A549 (cell line): ENCODE results near the gene NPW. TPM values are rescaled to one million over a fixed set of nuclear protein-coding genes. Genes with fewer than 3 reads are reported as not detected.

ENCODE experiments used
- ATAC-seq, 2 experiments: fragments of 200-7000 bp in 1 of 2; fragments of >200 bp in 1 of 2; cut with Nextera tagmentation in 1 of 2; cut with Tn5 transposase in 1 of 2; 3 replicates each; pipeline versions ENCODE4 v1.8.0 to v1.9.1; 2018 to 2020; ENCODE audit warnings: mild to moderate bottlenecking in 1 of 2, moderate library complexity in 1 of 2
- CTCF ChIA-PET: fragments of 300-600 bp; sonication (Branson Sonifier 250); formaldehyde crosslinking; extraction: SDS; loops from one replicate; lab custom pipeline; 2021; ENCODE audit warnings: antibody characterized with exemption, inconsistent platforms; lab: Yijun Ruan, JAX
- POLR2A ChIA-PET: fragments of 350-600 bp; formaldehyde crosslinking; extraction: SDS; loops from one replicate; lab custom pipeline; 2021; ENCODE audit warnings: antibody characterized with exemption, inconsistent platforms; lab: Yijun Ruan, JAX
- DNase-seq, 2 experiments: peaks; one replicate each; pipeline versions ENCODE4 v3.0.0 to v3.0.0-alpha.2; 2011 to 2016; ENCODE audit warnings: low read depth in 1 of 2, low spot score in 1 of 2
- FAIRE-seq: peaks from 2 replicates; lab custom pipeline; 2011; peaks lifted over from hg19 to GRCh38; lab: Jason Lieb, UNC
- H3K27ac ChIP-seq, 2 experiments: fragments of >200 bp; sonication (Bioruptor Twin); formaldehyde crosslinking; 3 replicates each; pipeline ENCODE4 v1.5.1; 2016 to 2017
- H3K4me1 ChIP-seq: fragments of >200 bp; sonication (Bioruptor Twin); formaldehyde crosslinking; 3 replicates; pipeline ENCODE4 v1.6.1; 2016
- H3K4me2 ChIP-seq: fragments of >200 bp; sonication (Bioruptor Twin); formaldehyde crosslinking; 3 replicates; pipeline ENCODE4 v1.6.1; 2016
- H3K4me3 ChIP-seq: fragments of >200 bp; sonication (Bioruptor Twin); formaldehyde crosslinking; 3 replicates; pipeline ENCODE4 v1.5.1; 2016
- H3K9me3 ChIP-seq: fragments of >200 bp; sonication (Bioruptor Twin); formaldehyde crosslinking; 3 replicates; pipeline ENCODE4 v1.6.1; 2016
- BHLHE40 ChIP-seq: IDR thresholded peaks from 2 replicates; pipeline ENCODE4 v1.6.1; 2012; ENCODE audit warnings: low read depth, low read length, inconsistent platforms
- CBX2 ChIP-seq: fragments of 200-600 bp; sonication (generic); IDR thresholded peaks from 2 replicates; pipeline ENCODE4 v1.6.1; 2016; ENCODE audit warnings: low read depth, mild to moderate bottlenecking, borderline replicate concordance
- CHD2 ChIP-seq: fragments of 150-350 bp; IDR thresholded peaks from 2 replicates; pipeline ENCODE4 v1.6.1; 2014; ENCODE audit warnings: low read length; ENCODE audit not compliant: partially characterized antibody
- EHF ChIP-seq: fragments of 250-450 bp; sonication (Bioruptor Pico); IDR thresholded peaks from 2 replicates; pipeline ENCODE4 v1.5.0; 2020; ENCODE audit warnings: mild to moderate bottlenecking
- EP300 ChIP-seq, 2 experiments: fragments of >200 bp; sonication (Bioruptor Twin); formaldehyde crosslinking; IDR thresholded peaks; 2 replicates in 1 of 2; 3 replicates in 1 of 2; pipeline ENCODE4 v1.6.1; 2016 to 2017
- FOXS1 ChIP-seq: fragments of 250-450 bp; sonication (Bioruptor Pico); IDR thresholded peaks from 2 replicates; pipeline ENCODE4 v1.5.0; 2020; ENCODE audit warnings: mild to moderate bottlenecking, moderate library complexity
- HDAC2 ChIP-seq: fragments of 200-600 bp; sonication (generic); IDR thresholded peaks from 2 replicates; pipeline ENCODE4 v1.6.1; 2016
- HEYL ChIP-seq: fragments of 250-450 bp; sonication (Bioruptor Pico); IDR thresholded peaks from 2 replicates; pipeline ENCODE4 v1.8.0; 2021; ENCODE audit warnings: mild to moderate bottlenecking, moderate library complexity
- HOXB13 ChIP-seq: fragments of 250-450 bp; sonication (Bioruptor Pico); IDR thresholded peaks from 2 replicates; pipeline ENCODE4 v1.5.0; 2020; ENCODE audit warnings: low read depth, mild to moderate bottlenecking, moderate library complexity
- HOXB5 ChIP-seq: fragments of 250-450 bp; sonication (Bioruptor Pico); IDR thresholded peaks from 2 replicates; pipeline ENCODE4 v1.5.0; 2020; ENCODE audit warnings: mild to moderate bottlenecking, moderate library complexity
- KDM1A ChIP-seq: fragments of 200-600 bp; sonication (generic); IDR thresholded peaks from 2 replicates; pipeline ENCODE4 v1.6.1; 2016; ENCODE audit warnings: low read depth, mild to moderate bottlenecking
- MAZ ChIP-seq: fragments of 150-350 bp; IDR thresholded peaks from 2 replicates; pipeline ENCODE4 v1.6.1; 2014; ENCODE audit warnings: antibody characterized with exemption, low read depth, low read length, borderline replicate concordance
- MYC ChIP-seq: IDR thresholded peaks from 2 replicates; pipeline ENCODE4 v1.6.1; 2012; ENCODE audit warnings: mild to moderate bottlenecking, inconsistent platforms, low read length, improper control_type of control experiment, borderline replicate concordance
- PHF8 ChIP-seq: fragments of 200-600 bp; sonication (generic); IDR thresholded peaks from 2 replicates; pipeline ENCODE4 v1.6.1; 2016; ENCODE audit warnings: low read depth, mild to moderate bottlenecking, antibody characterized with exemption, moderate library complexity, borderline replicate concordance
- POLR2A ChIP-seq: IDR thresholded peaks from 2 replicates; pipeline ENCODE4 v1.6.1; 2012; ENCODE audit warnings: mild to moderate bottlenecking, low read length
- RARB ChIP-seq: fragments of 250-450 bp; sonication (Bioruptor Pico); IDR thresholded peaks from 2 replicates; pipeline ENCODE4 v1.8.0; 2021; ENCODE audit warnings: mild to moderate bottlenecking, moderate library complexity
- RFX5 ChIP-seq: fragments of 450-650 bp; IDR thresholded peaks from 2 replicates; pipeline ENCODE4 v1.7.1; 2014; ENCODE audit warnings: antibody characterized with exemption, mild to moderate bottlenecking, moderate library complexity
- SREBF2 ChIP-seq: fragments of 450-650 bp; IDR thresholded peaks from 2 replicates; pipeline ENCODE4 v1.6.1; 2014; ENCODE audit warnings: mild to moderate bottlenecking, moderate library complexity
- TFCP2L1 ChIP-seq: fragments of 250-450 bp; sonication (Bioruptor Pico); IDR thresholded peaks from 2 replicates; pipeline ENCODE4 v1.5.0; 2021; ENCODE audit warnings: mild to moderate bottlenecking
- ZC3H11A ChIP-seq: fragments of 450-650 bp; IDR thresholded peaks from 2 replicates; pipeline ENCODE4 v1.6.1; 2014; ENCODE audit warnings: antibody characterized with exemption, mild to moderate bottlenecking
- ZNF302 ChIP-seq: fragments of 250-450 bp; sonication (Bioruptor Pico); IDR thresholded peaks from 2 replicates; pipeline ENCODE4 v1.9.0; 2021; ENCODE audit warnings: inconsistent platforms, mild to moderate bottlenecking, moderate library complexity
- ZSCAN20 ChIP-seq: fragments of 250-450 bp; sonication (Bioruptor Pico); IDR thresholded peaks from 2 replicates; pipeline ENCODE4 v1.8.0; 2022; ENCODE audit warnings: mild to moderate bottlenecking, moderate library complexity
- WGBS: methylation state at CpG from one replicate; pipeline ENCODE4 v1.1.6; 2017; ENCODE audit errors: missing lambda C conversion rate; 5-methylcytosine and 5-hydroxymethylcytosine counted together
- polyA plus RNA-seq, 4 experiments: library from polyadenylated mRNA; depleted of rRNA in 3 of 4; stranded (reverse); fragments of >200 nt; fragmentation: RNase III in 1 of 4; extraction: RNeasy Plus Mini Kit Qiagen cat#74134 plus additional on column Dnase treatment in 1 of 4; gene quantifications; 2 replicates in 3 of 4; 3 replicates in 1 of 4; pipeline ENCODE4 v1.2.3, GENCODE V29; 2011 to 2017
- TF ChIP-seq, protein P1 (sequence below): fragments of >200 bp; sonication (Bioruptor Twin); formaldehyde crosslinking; IDR thresholded peaks from 2 replicates; pipeline ENCODE4 v1.6.1; 2016
- TF ChIP-seq, protein P2 (sequence below): IDR thresholded peaks from 2 replicates; pipeline ENCODE4 v1.6.1; 2012
- TF ChIP-seq, protein P3 (sequence below): fragments of 250-450 bp; sonication (Bioruptor Pico); IDR thresholded peaks from 2 replicates; pipeline ENCODE4 v1.5.0; 2021; ENCODE audit warnings: mild to moderate bottlenecking, moderate library complexity, borderline replicate concordance
- TF ChIP-seq, protein P4 (sequence below): fragments of >200 bp; sonication (Bioruptor Twin); formaldehyde crosslinking; IDR thresholded peaks from 3 replicates; pipeline ENCODE4 v1.5.1; 2016
- TF ChIP-seq, protein P5 (sequence below): IDR thresholded peaks from 2 replicates; pipeline ENCODE4 v1.6.1; 2012
- TF ChIP-seq, protein P6 (sequence below): fragments of 250-450 bp; sonication (Bioruptor Pico); IDR thresholded peaks from 2 replicates; pipeline ENCODE4 v1.5.0; 2020; ENCODE audit warnings: low read depth, mild to moderate bottlenecking, moderate library complexity
- TF ChIP-seq, protein P7 (sequence below): fragments of >200 bp; sonication (Bioruptor Twin); formaldehyde crosslinking; IDR thresholded peaks from 3 replicates; pipeline ENCODE4 v1.6.1; 2016

The NPW gene
- polyA plus RNA-seq, 2 of the 4 experiments (the other 2 are of a cell fraction): 0.26 to 1.0 TPM

DNA sequence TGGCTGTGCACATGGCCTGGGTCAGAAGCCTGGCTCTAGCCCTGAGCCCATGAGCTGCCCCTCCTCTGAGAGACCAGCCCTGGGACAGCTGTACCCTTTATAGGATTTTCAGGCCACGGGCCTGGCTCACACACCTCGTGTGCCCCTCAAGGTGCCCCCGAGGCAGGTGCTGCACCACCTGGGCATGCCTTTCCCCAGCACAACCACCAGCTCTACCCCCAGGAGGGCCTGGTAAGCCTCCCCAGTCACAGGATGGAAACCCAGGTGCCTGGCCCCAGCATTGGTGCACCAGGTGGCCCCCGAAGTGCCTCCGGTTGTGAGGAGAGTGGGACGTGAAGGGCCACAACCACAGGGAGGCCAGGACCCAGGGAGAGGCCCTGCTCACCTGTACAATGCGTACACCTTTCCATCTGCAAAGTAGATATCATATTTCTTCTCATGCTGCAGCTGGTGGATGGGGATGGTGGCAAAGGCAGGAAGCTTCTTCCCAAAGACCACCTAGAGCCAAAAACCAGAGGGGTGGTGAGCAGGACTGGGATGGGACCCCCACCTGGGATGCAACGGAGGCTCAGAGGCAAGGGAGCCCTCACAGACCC lies 16.3 kb upstream of the NPW start:
- no peak for FAIRE-seq

DNA sequence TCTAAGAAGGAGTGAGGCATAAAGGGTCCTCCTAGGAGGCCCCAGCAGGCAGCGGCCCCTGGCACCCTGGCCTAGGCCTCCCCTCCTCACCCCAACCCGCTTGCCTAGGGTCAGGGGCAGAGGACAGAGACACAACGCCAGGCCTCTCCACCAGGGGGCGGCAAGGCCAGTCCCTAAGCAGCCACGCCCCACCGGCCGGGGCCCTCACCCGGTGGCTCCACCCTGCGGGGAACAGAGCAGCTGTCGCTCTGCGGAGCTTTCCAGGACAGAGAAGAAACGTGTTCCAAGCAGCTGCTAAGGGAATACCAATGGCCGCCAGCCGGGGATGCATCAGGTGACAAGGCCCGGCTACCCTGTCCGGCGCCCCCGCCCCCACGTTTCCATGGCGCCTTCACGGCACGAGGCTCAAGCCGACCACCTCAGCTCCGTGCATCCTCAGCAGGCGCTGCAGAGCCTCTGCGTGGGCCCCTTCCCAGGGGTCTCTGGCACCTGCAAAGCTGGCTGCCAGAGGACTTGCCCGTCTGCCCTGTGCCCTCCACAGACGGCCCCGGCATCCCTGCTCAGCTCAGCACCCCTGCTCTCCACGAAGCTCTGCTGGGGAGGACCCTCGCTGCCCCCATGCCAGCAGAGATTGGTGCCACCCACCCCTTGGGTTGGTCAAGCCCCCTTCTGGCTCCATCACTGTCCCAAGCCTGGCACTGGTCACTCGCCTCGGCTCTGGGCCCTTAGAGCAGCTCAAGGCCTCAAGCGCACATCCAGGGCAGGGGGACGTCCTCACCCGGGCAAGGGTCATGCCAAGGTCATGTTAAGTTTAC lies 15.6 kb upstream of the NPW start:
- ChIA-PET POLR2A (interaction anchor here (1.0 to 1.7 kb wide), 3 partner anchors 33 to 151 kb away, joined by 4 to 11 read pairs (median 11); partner anchors contain the start of genes RPS2, TBL3 and TRAF7), CTCF (interaction anchor here (0.5 to 11.3 kb wide), 50 partner anchors 9 to 229 kb away, joined by 3 to 196 read pairs (median 6); partner anchors contain the start of genes GFER, NOXO1, NPW and NTHL1)
- peak overlapping the region; percentile 78 for H3K4me2 ChIP-seq
- peaks cover 49% of the 10 kb centered on the region for H3K4me1 ChIP-seq
- FAIRE-seq (no peak), ATAC-seq (peak; percentile 77 to 90), DNase-seq (peak; percentile 87 to 95)
- no peaks in the 10 kb centered on the region for H3K9me3 ChIP-seq
- no peak overlapping the region for H3K4me3 ChIP-seq
- H3K27ac ChIP-seq: peak overlapping the region; percentile 56 to 71
- WGBS: 30% methylated on average over 28 of the region's 36 CpGs
- TF ChIP-seq MYC: peak; percentile 81
- TF ChIP-seq, protein P1, sequence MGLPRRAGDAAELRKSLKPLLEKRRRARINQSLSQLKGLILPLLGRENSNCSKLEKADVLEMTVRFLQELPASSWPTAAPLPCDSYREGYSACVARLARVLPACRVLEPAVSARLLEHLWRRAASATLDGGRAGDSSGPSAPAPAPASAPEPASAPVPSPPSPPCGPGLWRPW: no peak
- TF ChIP-seq RARB (CRISPR knock-in tag): no peak
- no peak for TF ChIP-seq HDAC2
- TF ChIP-seq EHF (CRISPR knock-in tag): no peak
- TF ChIP-seq TFCP2L1: no peak
- no peak for TF ChIP-seq ZNF302 (CRISPR knock-in tag)
- no peak for TF ChIP-seq EP300 (IDR thresholded peaks at IDR 0.05)
- TF ChIP-seq KDM1A: no peak
- TF ChIP-seq, protein P2, sequence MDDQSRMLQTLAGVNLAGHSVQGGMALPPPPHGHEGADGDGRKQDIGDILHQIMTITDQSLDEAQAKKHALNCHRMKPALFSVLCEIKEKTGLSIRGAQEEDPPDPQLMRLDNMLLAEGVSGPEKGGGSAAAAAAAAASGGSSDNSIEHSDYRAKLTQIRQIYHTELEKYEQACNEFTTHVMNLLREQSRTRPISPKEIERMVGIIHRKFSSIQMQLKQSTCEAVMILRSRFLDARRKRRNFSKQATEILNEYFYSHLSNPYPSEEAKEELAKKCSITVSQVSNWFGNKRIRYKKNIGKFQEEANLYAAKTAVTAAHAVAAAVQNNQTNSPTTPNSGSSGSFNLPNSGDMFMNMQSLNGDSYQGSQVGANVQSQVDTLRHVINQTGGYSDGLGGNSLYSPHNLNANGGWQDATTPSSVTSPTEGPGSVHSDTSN: no peak
- TF ChIP-seq CHD2: no peak
- TF ChIP-seq CBX2: no peak
- no peak for TF ChIP-seq RFX5
- no peak for TF ChIP-seq POLR2A
- TF ChIP-seq MAZ: no peak
- no peak for TF ChIP-seq PHF8
- TF ChIP-seq, protein P3, sequence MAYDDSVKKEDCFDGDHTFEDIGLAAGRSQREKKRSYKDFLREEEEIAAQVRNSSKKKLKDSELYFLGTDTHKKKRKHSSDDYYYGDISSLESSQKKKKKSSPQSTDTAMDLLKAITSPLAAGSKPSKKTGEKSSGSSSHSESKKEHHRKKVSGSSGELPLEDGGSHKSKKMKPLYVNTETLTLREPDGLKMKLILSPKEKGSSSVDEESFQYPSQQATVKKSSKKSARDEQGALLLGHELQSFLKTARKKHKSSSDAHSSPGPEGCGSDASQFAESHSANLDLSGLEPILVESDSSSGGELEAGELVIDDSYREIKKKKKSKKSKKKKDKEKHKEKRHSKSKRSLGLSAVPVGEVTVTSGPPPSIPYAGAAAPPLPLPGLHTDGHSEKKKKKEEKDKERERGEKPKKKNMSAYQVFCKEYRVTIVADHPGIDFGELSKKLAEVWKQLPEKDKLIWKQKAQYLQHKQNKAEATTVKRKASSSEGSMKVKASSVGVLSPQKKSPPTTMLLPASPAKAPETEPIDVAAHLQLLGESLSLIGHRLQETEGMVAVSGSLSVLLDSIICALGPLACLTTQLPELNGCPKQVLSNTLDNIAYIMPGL (CRISPR knock-in tag): no peak
- TF ChIP-seq, protein P4, sequence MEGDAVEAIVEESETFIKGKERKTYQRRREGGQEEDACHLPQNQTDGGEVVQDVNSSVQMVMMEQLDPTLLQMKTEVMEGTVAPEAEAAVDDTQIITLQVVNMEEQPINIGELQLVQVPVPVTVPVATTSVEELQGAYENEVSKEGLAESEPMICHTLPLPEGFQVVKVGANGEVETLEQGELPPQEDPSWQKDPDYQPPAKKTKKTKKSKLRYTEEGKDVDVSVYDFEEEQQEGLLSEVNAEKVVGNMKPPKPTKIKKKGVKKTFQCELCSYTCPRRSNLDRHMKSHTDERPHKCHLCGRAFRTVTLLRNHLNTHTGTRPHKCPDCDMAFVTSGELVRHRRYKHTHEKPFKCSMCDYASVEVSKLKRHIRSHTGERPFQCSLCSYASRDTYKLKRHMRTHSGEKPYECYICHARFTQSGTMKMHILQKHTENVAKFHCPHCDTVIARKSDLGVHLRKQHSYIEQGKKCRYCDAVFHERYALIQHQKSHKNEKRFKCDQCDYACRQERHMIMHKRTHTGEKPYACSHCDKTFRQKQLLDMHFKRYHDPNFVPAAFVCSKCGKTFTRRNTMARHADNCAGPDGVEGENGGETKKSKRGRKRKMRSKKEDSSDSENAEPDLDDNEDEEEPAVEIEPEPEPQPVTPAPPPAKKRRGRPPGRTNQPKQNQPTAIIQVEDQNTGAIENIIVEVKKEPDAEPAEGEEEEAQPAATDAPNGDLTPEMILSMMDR: peak; percentile 87
- no peak for TF ChIP-seq ZSCAN20 (CRISPR knock-in tag)
- TF ChIP-seq, protein P5, sequence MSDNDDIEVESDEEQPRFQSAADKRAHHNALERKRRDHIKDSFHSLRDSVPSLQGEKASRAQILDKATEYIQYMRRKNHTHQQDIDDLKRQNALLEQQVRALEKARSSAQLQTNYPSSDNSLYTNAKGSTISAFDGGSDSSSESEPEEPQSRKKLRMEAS: peak; percentile 77
- TF ChIP-seq, protein P6, sequence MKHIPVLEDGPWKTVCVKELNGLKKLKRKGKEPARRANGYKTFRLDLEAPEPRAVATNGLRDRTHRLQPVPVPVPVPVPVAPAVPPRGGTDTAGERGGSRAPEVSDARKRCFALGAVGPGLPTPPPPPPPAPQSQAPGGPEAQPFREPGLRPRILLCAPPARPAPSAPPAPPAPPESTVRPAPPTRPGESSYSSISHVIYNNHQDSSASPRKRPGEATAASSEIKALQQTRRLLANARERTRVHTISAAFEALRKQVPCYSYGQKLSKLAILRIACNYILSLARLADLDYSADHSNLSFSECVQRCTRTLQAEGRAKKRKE (CRISPR knock-in tag): 0 out of 2 replicates have a peak, but pooled peaks have one; percentile 39
- TF ChIP-seq HOXB5 (CRISPR knock-in tag): no peak
- TF ChIP-seq BHLHE40: no peak
- no peak for TF ChIP-seq HOXB13
- TF ChIP-seq, protein P7, sequence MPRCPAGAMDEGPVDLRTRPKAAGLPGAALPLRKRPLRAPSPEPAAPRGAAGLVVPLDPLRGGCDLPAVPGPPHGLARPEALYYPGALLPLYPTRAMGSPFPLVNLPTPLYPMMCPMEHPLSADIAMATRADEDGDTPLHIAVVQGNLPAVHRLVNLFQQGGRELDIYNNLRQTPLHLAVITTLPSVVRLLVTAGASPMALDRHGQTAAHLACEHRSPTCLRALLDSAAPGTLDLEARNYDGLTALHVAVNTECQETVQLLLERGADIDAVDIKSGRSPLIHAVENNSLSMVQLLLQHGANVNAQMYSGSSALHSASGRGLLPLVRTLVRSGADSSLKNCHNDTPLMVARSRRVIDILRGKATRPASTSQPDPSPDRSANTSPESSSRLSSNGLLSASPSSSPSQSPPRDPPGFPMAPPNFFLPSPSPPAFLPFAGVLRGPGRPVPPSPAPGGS: no peak
- TF ChIP-seq HEYL (CRISPR knock-in tag): no peak
- TF ChIP-seq ZC3H11A: no peak

More for the DNA sequence above, 16.3 kb upstream of the NPW start:
- no peaks in the 10 kb centered on the region for H3K9me3 ChIP-seq
- POLR2A ChIA-PET: interaction anchor here (0.5 to 1.7 kb wide), 3 partner anchors 39 to 152 kb away, joined by 7 to 11 read pairs (median 11); partner anchors contain the start of genes RPS2 and TRAF7
- H3K27ac ChIP-seq: peak overlapping the region in 1 of 2 experiments; percentile 71; a peak in 3 of 6 replicates
- TF ChIP-seq FOXS1: no peak
- no peak for TF ChIP-seq ZNF302 (CRISPR knock-in tag)
- TF ChIP-seq SREBF2: no peak
- ATAC-seq (no peak), DNase-seq (no peak)
- CTCF ChIA-PET: interaction anchor here (0.5 to 11.3 kb wide), 39 partner anchors 10 to 186 kb away, joined by 3 to 196 read pairs (median 7); partner anchors contain the start of genes GFER, NOXO1, NPW and NTHL1
- 62% methylated on average over 5 of the region's 8 CpGs for WGBS
- H3K4me3 ChIP-seq: no peak overlapping the region
- peaks cover 53% of the 10 kb centered on the region for H3K4me1 ChIP-seq
- peak overlapping the region; percentile 19; the same call in 1 of the 3 replicates for H3K4me2 ChIP-seq
